ENCODE data around the gene RHBDL2.
"Not testable (repeated sequence)": the region's sequence is repeated elsewhere in the genome, so short reads cannot be mapped to it uniquely, and the experiment has no call there.

GRCh38 chr1:38978245-38978542 is 36.6 kb upstream of the RHBDL2 start:
- not testable (repeated sequence) for TF ChIP-seq CTCF, POLR2AphosphoS5 (IDR thresholded peaks at IDR 0.05)

Data from gastroesophageal sphincter (tissue), 3 donors.